BLaER1 (cell line): ENCODE data around the gene DCAF4L1.

Source experiments
- H3K27ac ChIP-seq: shearing (Covaris generic); formaldehyde crosslinking; 2 replicates; pipeline ENCODE4 v1.8.1; 2022
- H3K27me3 ChIP-seq: shearing (Covaris generic); formaldehyde crosslinking; 2 replicates; pipeline ENCODE4 v1.8.1; 2022
- H3K36me3 ChIP-seq: shearing (Covaris generic); formaldehyde crosslinking; 2 replicates; pipeline ENCODE4 v1.8.1; 2022
- H3K4me1 ChIP-seq: shearing (Covaris generic); formaldehyde crosslinking; 2 replicates; pipeline ENCODE4 v1.8.1; 2022
- H3K4me2 ChIP-seq: shearing (Covaris generic); formaldehyde crosslinking; 2 replicates; pipeline ENCODE4 v1.8.1; 2022
- H3K4me3 ChIP-seq: shearing (Covaris generic); formaldehyde crosslinking; 2 replicates; pipeline ENCODE4 v1.8.1; 2022
- H3K9ac ChIP-seq: shearing (Covaris generic); formaldehyde crosslinking; 2 replicates; pipeline ENCODE4 v1.8.1; 2022
- H3K9me3 ChIP-seq: shearing (Covaris generic); formaldehyde crosslinking; 2 replicates; pipeline ENCODE4 v1.8.1; 2022
- H4K20me1 ChIP-seq: shearing (Covaris generic); formaldehyde crosslinking; 2 replicates; pipeline ENCODE4 v1.8.1; 2022
- Cebpa-rat ChIP-seq: shearing (Covaris generic); IDR thresholded peaks from 2 replicates; pipeline ENCODE4 v1.8.1; 2022

The DCAF4L1 gene

DNA sequence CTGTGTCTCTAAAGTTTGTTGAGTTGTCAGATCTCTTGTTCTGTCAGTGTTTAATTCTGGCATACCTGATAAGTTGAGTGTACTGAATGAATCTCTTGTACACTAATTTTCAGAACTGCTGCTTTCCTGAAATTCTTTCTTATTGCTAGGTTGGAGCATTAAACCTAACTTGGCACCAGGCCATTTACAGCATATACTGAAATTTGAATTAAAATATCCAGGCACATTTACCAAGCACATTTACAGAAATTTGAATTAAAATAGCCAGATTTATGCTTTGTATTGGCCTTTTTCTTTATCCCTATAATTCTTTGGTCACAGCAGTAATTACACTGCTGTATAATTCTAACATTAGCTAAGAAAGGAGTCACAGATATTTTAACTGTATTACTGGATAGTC, 37.5 kb upstream of the DCAF4L1 start:
- H4K20me1 ChIP-seq, result peaks cover 33% of the 10 kb centered on the region
- no peak for TF ChIP-seq Cebpa-rat
- H3K4me2 ChIP-seq, result no peak overlapping the region
- no peak overlapping the region for H3K27ac ChIP-seq
- H3K9me3 ChIP-seq, result no peaks in the 10 kb centered on the region
- no peaks in the 10 kb centered on the region for H3K27me3 ChIP-seq
- peaks cover 73% of the 10 kb centered on the region for H3K36me3 ChIP-seq
- no peak overlapping the region for H3K9ac ChIP-seq
- H3K4me3 ChIP-seq, result no peak overlapping the region
- no peaks in the 10 kb centered on the region for H3K4me1 ChIP-seq

DNA sequence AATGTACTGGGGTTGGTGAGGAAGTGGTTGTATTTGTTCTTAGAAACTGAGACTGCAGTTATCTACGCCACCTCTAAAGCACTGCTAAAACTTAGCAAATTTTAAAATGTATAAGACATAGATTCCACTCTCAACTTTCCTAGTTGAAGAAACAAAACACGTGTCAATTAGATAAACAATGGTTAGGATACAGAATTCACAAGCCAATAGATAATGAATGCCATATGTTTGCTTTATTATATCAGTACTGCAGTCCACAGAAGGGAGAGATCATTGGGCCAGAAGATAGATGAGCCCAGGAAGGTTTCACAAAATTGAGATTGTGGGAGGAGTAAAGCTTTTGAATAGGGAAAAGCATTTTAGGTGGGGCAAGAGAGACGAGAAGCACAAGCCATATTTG, 32.0 kb upstream of the DCAF4L1 start:
- no peak overlapping the region for H3K4me2 ChIP-seq
- no peak overlapping the region for H3K4me3 ChIP-seq
- H3K9ac ChIP-seq, result no peak overlapping the region
- TF ChIP-seq Cebpa-rat, result no peak
- H3K4me1 ChIP-seq, result no peaks in the 10 kb centered on the region
- H4K20me1 ChIP-seq, result peaks cover 16% of the 10 kb centered on the region
- H3K27me3 ChIP-seq, result no peaks in the 10 kb centered on the region
- H3K27ac ChIP-seq, result no peak overlapping the region
- peaks cover 72% of the 10 kb centered on the region for H3K36me3 ChIP-seq
- no peaks in the 10 kb centered on the region for H3K9me3 ChIP-seq

DNA sequence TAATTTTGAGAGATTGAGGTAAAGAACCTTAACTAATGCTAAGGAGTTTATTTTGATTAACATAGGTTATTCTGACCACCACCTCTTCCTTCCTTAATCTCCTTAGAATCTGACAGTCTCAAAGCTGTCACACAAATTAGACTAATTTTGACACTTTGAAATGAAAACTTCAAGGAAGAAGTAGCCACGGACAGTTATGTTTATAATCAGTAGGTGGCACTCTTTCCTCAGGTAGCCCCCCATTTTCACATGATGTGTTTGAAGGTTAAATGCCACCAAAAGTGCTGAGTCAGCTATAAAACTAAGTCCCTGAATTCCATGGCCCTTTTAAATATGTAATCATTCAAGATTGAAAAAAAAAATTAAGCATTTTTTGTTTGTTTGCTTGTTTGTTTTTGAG, 23.9 kb upstream of the DCAF4L1 start:
- Histone ChIP-seq H3K4me3 (no peak overlapping the region), H3K36me3 (peaks cover 24% of the 10 kb centered on the region), H3K9me3 (no peaks in the 10 kb centered on the region), H3K27ac (no peak overlapping the region), H4K20me1 (peaks cover 8% of the 10 kb centered on the region), H3K27me3 (no peaks in the 10 kb centered on the region), H3K4me2 (no peak overlapping the region), H3K9ac (no peak overlapping the region), H3K4me1 (no peaks in the 10 kb centered on the region)
- TF ChIP-seq Cebpa-rat, result no peak

DNA sequence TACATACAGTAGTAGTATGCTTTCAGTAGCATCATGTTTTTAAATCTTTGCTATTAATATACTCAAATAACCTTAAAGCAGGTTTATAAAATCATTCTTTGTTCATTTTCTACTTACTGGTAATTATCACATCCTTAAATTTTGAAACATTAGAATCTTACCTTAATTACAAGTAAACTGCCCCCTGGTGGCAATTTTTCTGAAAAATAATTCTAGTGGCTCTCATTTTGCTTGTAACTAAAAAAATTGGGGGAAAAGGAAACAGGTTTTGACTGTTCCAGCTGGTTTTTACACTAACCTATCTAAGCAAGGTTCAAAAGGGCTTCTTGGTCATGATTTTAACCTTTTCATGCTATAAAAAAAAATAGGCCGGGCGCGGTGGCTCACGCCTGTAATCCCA, 18.5 kb upstream of the DCAF4L1 start:
- Histone ChIP-seq H3K9ac (no peak overlapping the region), H3K4me1 (no peaks in the 10 kb centered on the region), H3K27ac (no peak overlapping the region), H3K27me3 (no peaks in the 10 kb centered on the region), H4K20me1 (no peaks in the 10 kb centered on the region; the same call in 1 of the 2 replicates), H3K4me3 (no peak overlapping the region), H3K4me2 (no peak overlapping the region), H3K36me3 (no peaks in the 10 kb centered on the region), H3K9me3 (peaks cover 1% of the 10 kb centered on the region; the same call in 1 of the 2 replicates)
- TF ChIP-seq Cebpa-rat, result no peak

GRCh38 chr4:41964401-41964800, 17.2 kb upstream of the DCAF4L1 start:
- Histone ChIP-seq H3K27me3 (no peaks in the 10 kb centered on the region), H3K4me3 (no peak overlapping the region), H3K36me3 (peaks cover 4% of the 10 kb centered on the region; the same call in 1 of the 2 replicates), H3K4me1 (no peaks in the 10 kb centered on the region), H3K4me2 (no peak overlapping the region), H4K20me1 (no peaks in the 10 kb centered on the region; the same call in 1 of the 2 replicates), H3K27ac (no peak overlapping the region), H3K9ac (no peak overlapping the region), H3K9me3 (peaks cover 14% of the 10 kb centered on the region)
- no peak; the same call in 1 of the 2 replicates for TF ChIP-seq Cebpa-rat

DNA sequence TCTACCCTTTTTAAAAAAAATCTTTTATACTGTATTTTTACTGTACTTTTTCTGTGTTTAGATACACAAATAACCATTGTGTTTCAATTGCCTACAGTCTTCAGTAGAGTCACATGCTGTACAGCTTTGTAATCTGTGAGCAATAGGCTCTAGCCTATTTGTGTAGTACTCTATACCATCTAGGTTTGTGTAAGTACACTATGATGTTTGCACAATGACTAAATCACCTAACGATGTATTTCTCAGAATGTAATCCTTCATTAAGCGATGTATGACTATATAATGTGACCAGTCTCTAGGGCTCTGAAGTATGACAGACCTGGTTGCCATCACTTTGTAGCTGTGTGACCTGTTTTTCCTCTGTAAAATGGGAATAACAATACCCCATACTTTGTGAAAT, 14.2 kb upstream of the DCAF4L1 start:
- no peaks in the 10 kb centered on the region for H3K4me1 ChIP-seq

DNA sequence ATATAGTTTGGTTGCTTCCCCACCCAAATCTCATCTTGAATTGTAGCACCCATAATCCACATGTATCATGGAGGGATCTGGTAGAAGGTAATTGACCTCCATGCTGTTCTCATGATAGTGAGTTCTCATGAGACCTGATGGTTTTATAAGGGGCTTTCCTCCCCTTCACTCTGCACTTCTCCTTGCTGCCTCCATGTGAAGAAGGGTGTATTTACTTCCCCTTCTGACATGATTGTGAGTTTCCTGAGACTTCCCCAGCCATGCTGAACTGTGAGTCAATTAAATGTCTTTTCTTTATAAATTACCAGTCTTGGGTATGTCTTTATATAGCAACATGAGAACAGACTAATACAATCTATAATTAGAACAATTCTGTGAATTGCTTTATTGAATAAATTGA, 11.9 kb upstream of the DCAF4L1 start:
- no peaks in the 10 kb centered on the region for H3K4me1 ChIP-seq
- no peak overlapping the region for H3K4me3 ChIP-seq
- TF ChIP-seq Cebpa-rat, result no peak
- no peaks in the 10 kb centered on the region for H3K27me3 ChIP-seq
- no peak overlapping the region for H3K9ac ChIP-seq
- H3K27ac ChIP-seq, result no peak overlapping the region
- no peak overlapping the region for H3K4me2 ChIP-seq
- peaks cover 4% of the 10 kb centered on the region; the same call in 1 of the 2 replicates for H3K36me3 ChIP-seq
- H3K9me3 ChIP-seq, result peaks cover 17% of the 10 kb centered on the region
- H4K20me1 ChIP-seq, result no peaks in the 10 kb centered on the region

More for the DNA sequence above, 14.2 kb upstream of the DCAF4L1 start:
- no peak overlapping the region for H3K9ac ChIP-seq
- TF ChIP-seq Cebpa-rat, result no peak
- no peak overlapping the region for H3K27ac ChIP-seq
- H3K4me2 ChIP-seq, result no peak overlapping the region
- H4K20me1 ChIP-seq, result no peaks in the 10 kb centered on the region; the same call in 1 of the 2 replicates
- H3K4me3 ChIP-seq, result no peak overlapping the region
- peaks cover 4% of the 10 kb centered on the region; the same call in 1 of the 2 replicates for H3K36me3 ChIP-seq
- H3K27me3 ChIP-seq, result no peaks in the 10 kb centered on the region
- H3K9me3 ChIP-seq, result peaks cover 17% of the 10 kb centered on the region

- no peaks in the 10 kb centered on the region for H3K9me3 ChIP-seq
- H3K4me3 ChIP-seq, result no peak overlapping the region
- no peak overlapping the region for H3K27ac ChIP-seq
- no peaks in the 10 kb centered on the region for H3K27me3 ChIP-seq
- TF ChIP-seq Cebpa-rat, result no peak
- H3K9ac ChIP-seq, result no peak overlapping the region
- no peaks in the 10 kb centered on the region for H3K36me3 ChIP-seq
- H4K20me1 ChIP-seq, result no peaks in the 10 kb centered on the region
- no peak overlapping the region for H3K4me2 ChIP-seq
- no peaks in the 10 kb centered on the region for H3K4me1 ChIP-seq
Measured at GRCh38 chr4:41975341-41975740, 6.2 kb upstream of the DCAF4L1 start.

- no peak for TF ChIP-seq Cebpa-rat
- H3K4me3 ChIP-seq, result no peak overlapping the region
- H3K27me3 ChIP-seq, result no peaks in the 10 kb centered on the region
- H3K36me3 ChIP-seq, result no peaks in the 10 kb centered on the region
- H4K20me1 ChIP-seq, result no peaks in the 10 kb centered on the region
- no peaks in the 10 kb centered on the region for H3K4me1 ChIP-seq
- H3K4me2 ChIP-seq, result no peak overlapping the region
- H3K9me3 ChIP-seq, result no peaks in the 10 kb centered on the region
- no peak overlapping the region for H3K27ac ChIP-seq
- no peak overlapping the region for H3K9ac ChIP-seq
Measured at GRCh38 chr4:41976775-41977516, 4.6 kb upstream of the DCAF4L1 start.

GRCh38 chr4:41977709-41978108, 3.8 kb upstream of the DCAF4L1 start:
- Histone ChIP-seq H3K27me3 (no peaks in the 10 kb centered on the region), H3K9me3 (no peaks in the 10 kb centered on the region), H3K4me2 (no peak overlapping the region), H3K27ac (no peak overlapping the region), H3K4me3 (no peak overlapping the region), H3K4me1 (no peaks in the 10 kb centered on the region), H4K20me1 (no peaks in the 10 kb centered on the region), H3K36me3 (no peaks in the 10 kb centered on the region), H3K9ac (no peak overlapping the region)
- no peak for TF ChIP-seq Cebpa-rat
